ENCODE data around the gene CCDC187. TPM values are rescaled to one million over a fixed set of nuclear protein-coding genes. Genes with fewer than 3 reads are reported as not detected.
"Not testable (repeated sequence)": the region's sequence is repeated elsewhere in the genome, so short reads cannot be mapped to it uniquely, and the experiment has no call there.

CCDC187 gene
- polyA plus RNA-seq, 4 donors: 1.8 to 3.3 (median 2.2) TPM

GRCh38 chr9:136328622-136329041 is 24.7 kb upstream of the CCDC187 start:
- DNase-seq (ENCODE audit: low read depth in 4 of 4, low spot score in 3 of 4): no peak

DNA sequence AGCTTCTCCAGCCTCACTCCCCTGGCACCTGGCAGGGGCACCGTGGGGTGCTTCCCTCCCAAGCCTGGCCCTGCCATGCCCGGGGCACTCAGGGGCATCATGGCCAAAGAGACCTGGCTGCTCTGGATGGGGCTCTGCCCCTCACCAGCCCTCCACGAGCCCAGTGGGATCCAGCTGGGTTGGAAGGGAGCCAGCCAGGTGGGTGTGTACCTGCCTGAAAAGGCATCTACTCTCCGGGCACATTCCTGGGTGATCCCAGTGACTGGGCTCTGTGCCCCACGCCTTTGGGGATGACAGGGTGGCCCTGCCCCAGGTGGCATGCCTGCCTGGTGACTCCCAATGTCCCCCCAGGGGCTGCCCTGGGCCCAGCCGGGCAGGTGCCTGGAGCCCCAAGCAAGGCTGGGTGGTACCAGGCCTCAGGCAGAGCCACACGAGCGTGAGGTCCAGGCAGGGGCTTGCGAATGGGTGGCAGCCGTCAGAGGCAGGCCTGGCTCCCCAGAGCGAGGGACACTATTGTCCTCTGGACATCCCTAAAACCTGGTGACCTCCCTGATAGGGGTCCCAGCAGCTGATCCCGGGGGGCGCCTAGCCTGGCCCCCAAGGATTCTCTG is 24.2 kb upstream of the CCDC187 start:
- no peak for DNase-seq (ENCODE audit: low read depth in 4 of 4, low spot score in 3 of 4)

- DNase-seq (ENCODE audit: low read depth in 4 of 4, low spot score in 3 of 4): no peak
Observed at GRCh38 chr9:136327304-136327974, 23.5 kb upstream of the CCDC187 start, which contains the start of gene GPSM1. Gene GPSM1, plus strand, starts transcription at chr9:136327539. Its CDS starts 157 bp downstream, at chr9:136327696.

DNA sequence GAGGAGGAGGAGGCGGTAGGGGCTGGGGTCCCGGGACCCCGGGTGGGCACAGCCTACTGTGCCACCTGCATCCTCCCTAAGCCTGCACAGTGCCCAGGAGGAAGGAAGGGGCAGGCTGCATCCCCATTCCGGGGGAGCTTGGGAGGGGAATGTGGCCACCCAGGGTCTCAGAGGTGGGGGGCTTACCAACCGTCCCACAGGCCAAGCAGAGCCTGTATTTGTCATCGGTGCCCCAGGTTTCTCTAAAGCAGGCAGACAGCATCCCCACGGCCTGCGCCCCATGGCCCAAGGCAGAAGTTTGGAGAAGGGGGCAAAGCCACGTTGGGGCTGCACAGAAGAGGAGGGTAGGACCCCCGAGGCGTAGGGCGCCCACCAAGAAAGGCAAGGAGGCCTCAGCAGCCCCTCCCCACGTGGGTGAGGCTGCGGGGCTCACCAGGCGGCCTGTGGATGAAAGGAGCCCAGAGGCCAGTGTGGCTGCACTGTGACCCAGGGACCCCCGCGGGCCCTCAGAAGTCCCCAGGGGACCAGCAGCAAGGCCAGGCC is 22.9 kb upstream of the CCDC187 start:
- no peak for DNase-seq (ENCODE audit: low read depth in 4 of 4, low spot score in 3 of 4)

DNA sequence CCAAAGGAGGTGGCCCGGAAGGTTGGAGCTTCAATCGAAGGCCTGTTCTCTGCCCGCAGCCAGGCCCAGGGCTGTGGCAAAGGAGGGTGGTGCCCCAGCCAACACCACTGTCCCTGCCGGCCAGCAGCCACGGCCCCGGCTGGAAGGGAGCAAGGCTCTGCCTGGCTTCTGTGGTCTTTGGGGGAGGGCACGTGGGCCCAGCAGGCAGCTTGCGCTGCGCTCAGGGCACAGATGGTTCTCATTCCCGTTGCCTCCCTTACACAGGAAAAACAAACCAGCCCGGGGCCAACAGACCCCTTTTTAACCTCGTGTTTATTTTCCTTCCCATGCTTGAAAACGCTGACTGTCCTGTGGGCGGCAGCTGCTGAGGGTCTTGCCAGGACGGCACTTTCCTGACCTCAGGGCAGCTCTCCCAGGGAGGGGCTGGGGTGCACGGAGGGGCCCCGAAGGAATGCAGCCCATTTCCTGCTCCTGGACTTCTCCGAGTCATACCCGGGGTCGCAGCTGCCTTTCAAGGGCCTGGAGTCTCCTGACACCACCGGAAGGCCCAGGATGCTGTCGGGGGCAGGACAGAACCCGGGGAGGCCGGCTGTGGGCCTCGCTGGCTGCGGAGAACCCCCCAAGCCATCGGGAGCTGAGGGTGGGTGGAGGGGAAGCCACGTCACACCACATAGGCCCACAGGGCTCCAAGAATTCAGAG is 22.3 kb upstream of the CCDC187 start:
- no peak for DNase-seq (ENCODE audit: low read depth in 4 of 4, low spot score in 3 of 4)

- no peak for DNase-seq (ENCODE audit: low read depth in 4 of 4, low spot score in 3 of 4)
Observed at GRCh38 chr9:136325358-136325757, 21.5 kb upstream of the CCDC187 start.

DNA sequence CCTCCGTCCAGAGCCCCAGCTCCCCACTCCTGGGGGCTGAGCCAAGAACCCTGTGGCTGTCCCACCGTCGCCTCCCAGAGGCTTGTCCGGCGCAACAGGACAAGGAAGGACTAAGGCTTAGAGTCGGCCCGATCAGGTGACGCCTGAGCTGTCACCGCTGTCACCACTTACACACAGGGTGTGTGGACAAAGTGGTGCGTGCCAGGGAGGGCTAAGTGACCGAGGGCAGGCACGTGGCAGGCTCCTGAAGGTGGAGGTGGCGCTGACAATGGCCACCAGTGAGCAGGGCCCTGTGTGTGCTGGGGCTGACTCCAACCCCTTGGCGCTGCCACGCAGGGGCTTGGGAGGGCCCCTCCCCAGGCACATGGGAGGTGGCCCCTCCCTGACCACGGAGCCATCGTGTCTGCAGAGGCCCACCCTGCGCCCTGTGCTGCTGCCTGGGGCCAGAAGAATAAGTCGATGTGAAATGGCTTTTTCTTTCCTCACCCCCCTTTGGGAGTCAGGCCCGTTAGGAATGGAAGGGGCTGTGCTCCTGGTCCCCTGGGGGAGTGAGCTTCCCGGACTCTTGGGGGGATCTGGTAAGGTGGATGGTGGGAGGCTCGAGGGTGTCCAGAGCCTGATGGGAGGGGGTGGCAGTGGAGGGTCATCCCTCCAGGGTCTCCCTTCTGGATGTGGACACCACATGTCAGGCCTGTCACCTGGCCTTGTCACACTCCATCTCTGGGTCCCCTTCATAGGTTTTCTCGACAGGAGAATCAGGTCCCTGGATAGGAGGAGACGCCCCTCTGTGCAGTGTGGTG is 20.8 kb upstream of the CCDC187 start:
- DNase-seq (ENCODE audit: low read depth in 4 of 4, low spot score in 3 of 4): no peak

- DNase-seq (ENCODE audit: low read depth in 4 of 4, low spot score in 3 of 4): no peak
Observed at GRCh38 chr9:136323371-136323789, 19.5 kb upstream of the CCDC187 start.

- no peak for DNase-seq (ENCODE audit: low read depth in 4 of 4, low spot score in 3 of 4)
Observed at GRCh38 chr9:136322756-136323330, 18.9 kb upstream of the CCDC187 start.

- DNase-seq (ENCODE audit: low read depth in 4 of 4, low spot score in 3 of 4): no peak
Observed at GRCh38 chr9:136321561-136321960, 17.7 kb upstream of the CCDC187 start.

- DNase-seq (ENCODE audit: low read depth in 4 of 4, low spot score in 3 of 4): not testable (repeated sequence)
Observed at GRCh38 chr9:136320972-136321371, 17.1 kb upstream of the CCDC187 start.

DNA sequence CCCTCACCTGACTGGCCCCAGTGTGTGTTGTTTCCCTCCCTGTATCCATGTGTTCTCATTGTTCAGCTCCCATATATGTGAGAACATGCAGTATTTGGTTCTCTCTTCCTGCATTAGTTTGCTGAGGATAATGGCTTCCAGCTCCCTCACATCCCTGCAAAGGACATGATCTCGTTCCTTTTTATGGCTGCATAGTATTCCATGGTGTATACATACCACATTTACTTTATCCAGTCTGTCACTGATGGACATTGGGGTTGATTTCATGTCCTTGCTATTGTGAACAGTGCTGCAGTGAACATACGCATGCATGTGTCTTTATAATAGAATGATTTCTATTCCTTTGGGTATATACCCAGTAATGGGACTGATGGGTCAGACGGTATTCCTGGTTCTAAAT is 16.1 kb upstream of the CCDC187 start:
- not testable (repeated sequence) for DNase-seq (ENCODE audit: low read depth in 4 of 4, low spot score in 3 of 4)

DNA sequence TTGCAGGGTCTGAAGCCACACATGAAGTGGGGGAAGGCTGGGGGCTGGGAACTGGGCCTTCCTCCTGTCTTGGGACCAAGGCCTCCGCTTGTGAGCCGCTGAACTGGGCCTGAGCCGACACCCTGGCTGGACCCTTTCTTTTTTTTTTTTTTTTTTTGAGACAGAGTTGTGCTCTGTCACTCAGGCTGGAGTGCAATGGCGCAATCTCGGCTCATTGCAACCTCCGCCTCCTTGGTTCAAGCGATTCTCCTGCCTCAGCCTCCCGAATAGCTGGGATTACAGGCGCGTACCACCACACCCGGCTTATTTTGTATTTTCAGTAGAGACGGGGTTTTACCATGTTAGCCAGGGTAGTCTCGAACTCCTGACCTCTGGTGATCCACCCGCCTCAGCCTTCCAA is 15.3 kb upstream of the CCDC187 start:
- DNase-seq (ENCODE audit: low read depth in 4 of 4, low spot score in 3 of 4): not testable (repeated sequence)

DNA sequence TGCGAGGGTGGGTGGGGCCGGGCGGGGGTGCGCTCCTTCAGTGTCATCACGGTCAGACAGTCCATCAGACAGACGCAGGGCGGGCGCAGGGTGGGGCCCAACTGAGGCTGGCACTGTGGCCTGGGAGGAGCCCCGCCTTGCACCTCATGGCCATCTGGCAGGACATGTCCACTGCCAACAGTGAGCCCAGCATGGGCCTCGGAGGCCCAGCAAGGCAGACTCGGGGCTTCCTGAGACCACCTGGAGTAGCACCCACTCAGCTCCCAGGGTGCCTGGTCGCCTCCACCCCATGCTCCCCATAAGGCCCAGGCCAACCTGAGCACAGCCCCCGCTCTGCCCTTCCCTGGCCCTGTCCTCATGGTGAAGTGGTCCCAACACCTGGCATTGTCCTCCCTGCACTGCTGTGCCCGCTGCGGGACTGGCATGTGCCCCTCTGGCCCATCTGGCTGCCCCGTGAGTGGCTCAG is 14.9 kb upstream of the CCDC187 start:
- DNase-seq (ENCODE audit: low read depth in 4 of 4, low spot score in 3 of 4): no peak

DNA sequence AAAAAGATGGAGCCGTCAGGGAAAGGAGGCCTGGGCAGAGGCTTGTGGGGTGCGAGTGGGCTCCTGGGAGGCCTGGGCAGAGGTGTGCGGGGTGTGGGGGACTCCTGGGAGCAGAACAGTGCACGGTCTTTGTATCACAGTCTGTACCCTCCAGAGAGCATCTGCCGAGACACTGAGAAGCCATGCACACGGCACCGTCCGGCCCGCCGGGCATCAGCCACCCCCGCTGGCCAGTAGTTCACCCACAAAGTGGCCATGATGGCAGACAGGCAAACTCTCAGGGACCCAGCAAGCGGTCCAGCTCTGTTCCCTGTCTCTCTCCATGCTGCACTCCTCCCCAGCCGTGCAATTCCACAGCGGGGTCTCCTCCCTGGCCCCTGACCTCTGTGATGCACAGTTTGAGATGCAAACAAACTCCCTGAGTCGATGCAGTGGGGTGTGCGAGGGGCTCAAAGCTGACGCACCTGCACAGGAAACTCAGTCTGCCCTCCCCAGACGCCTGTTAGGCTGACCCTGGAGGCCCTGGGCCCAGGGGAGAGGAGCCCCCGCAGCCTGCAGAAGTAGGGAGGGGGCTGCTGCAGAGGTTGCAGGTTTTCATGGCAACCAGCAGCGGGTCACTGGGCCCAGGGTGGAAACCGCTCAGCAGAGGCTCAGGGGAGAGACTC is 14.3 kb upstream of the CCDC187 start:
- no peak for DNase-seq (ENCODE audit: low read depth in 4 of 4, low spot score in 3 of 4)

- DNase-seq (ENCODE audit: low read depth in 4 of 4, low spot score in 3 of 4): no peak
Observed at GRCh38 chr9:136317695-136318094, 13.8 kb upstream of the CCDC187 start.

DNA sequence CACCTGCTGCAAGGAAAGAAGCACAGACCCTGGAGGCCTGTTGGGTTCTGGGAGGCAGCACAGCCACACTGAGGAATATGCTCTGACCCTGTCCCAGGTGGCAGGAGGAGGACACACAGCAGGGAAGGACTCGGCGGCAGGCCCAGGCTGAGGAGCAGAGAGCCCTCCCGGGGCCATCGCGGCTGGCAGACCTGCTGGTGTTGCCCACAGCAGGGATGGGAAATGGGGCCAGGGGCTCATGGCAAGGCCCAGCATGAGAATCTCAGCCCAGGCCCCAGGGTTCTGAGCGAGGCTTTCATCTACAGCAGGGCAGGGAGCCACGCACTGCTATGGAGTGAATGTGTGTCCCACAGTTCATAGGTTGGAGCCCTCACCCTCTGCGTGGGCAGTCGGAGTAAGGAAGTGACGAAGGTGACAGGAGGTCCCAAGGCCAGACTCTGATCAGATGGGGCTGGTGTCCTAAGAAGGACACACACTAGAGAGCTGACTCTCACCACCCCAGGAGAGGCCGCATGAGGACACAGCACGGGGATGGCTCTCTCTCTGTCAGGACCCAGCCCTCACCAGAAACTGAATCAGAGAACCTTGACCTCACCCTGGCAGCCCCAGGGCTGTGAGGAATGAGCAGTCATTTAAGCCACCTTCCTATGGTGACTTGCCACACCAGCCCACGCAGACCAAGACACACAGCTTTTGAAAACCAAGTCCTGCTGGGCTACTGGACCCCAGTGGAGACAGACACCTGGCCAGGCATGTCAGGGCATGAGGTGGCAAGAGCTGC is 13.2 kb upstream of the CCDC187 start:
- DNase-seq (ENCODE audit: low read depth in 4 of 4, low spot score in 3 of 4): no peak

GRCh38 chr9:136316271-136316751 is 12.4 kb upstream of the CCDC187 start:
- DNase-seq (ENCODE audit: low read depth in 4 of 4, low spot score in 3 of 4): no peak

- DNase-seq (ENCODE audit: low read depth in 4 of 4, low spot score in 3 of 4): no peak
Observed at GRCh38 chr9:136314944-136315343, 11.1 kb upstream of the CCDC187 start.

All from right renal pelvis (tissue), 4 donors.